ENCODE data around the gene PLXNC1.

GRCh38 chr12:94211021-94211420 is 62.6 kb downstream of the PLXNC1 start:
- TF ChIP-seq CTCF (IDR thresholded peaks at IDR 0.05) (no peak), POLR2A (IDR thresholded peaks at IDR 0.05) (no peak)
